ENCODE measurements around the gene CD68.

- TF ChIP-seq POLR2A (IDR thresholded peaks at IDR 0.05) (no peak), CTCF (IDR thresholded peaks at IDR 0.05) (no peak)
These were observed 32.3 kb downstream of the CD68 start for GRCh38 chr17:7611635-7612293.

All from prostate gland (tissue), 2 donors.